GM12874 (cell line): ENCODE results near the gene CTDSPL2.

Experiments used
- TF ChIP-seq, protein P1 (sequence below): IDR thresholded peaks from 2 replicates; pipeline ENCODE4 v1.5.1; 2011; ENCODE audit warnings: low read depth, mild to moderate bottlenecking, control low read depth, low read length, moderate library complexity; ENCODE audit not compliant: insufficient read depth

CTDSPL2 gene

DNA sequence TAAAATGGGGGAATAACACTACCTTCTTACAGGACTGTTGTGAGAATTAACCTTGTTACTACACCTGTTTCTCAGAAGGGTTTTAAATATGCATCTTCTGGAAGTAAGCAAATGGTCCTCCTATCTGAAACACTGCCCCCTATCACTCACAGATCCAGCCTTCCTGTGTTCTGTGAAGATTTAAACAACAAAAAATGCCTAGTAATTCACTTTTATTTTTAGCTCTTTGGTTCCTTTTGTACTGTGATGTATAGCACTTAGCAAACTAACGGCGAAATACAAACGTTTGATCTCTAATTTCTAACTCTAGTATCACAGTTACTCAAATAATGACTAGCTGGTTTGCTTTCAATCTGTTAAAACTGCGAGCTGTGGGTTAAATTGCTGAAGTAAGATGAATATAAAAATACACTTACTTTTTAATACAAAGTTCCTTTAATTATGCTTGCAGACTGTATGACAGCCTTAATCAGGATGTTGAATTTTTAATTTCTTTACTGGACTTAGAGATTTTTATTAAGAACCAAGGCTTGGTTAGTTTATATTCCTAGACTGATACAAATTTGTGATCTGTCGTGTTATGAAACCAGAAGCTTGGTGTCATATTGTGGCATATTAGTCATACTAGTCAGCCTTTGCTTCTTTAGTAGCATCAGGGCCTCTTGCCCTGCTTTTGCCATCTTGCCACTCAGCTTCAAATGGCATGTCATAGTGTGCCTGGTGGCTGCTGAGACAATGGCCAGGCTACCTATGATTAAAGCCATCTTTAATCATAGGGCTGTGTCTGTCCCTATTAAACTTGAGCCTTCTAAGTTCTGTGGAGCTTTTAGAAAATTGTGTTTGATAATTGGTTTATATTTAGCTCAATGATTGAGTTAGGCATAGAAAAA is 118.7 kb downstream of the CTDSPL2 start:
- TF ChIP-seq, protein P1, sequence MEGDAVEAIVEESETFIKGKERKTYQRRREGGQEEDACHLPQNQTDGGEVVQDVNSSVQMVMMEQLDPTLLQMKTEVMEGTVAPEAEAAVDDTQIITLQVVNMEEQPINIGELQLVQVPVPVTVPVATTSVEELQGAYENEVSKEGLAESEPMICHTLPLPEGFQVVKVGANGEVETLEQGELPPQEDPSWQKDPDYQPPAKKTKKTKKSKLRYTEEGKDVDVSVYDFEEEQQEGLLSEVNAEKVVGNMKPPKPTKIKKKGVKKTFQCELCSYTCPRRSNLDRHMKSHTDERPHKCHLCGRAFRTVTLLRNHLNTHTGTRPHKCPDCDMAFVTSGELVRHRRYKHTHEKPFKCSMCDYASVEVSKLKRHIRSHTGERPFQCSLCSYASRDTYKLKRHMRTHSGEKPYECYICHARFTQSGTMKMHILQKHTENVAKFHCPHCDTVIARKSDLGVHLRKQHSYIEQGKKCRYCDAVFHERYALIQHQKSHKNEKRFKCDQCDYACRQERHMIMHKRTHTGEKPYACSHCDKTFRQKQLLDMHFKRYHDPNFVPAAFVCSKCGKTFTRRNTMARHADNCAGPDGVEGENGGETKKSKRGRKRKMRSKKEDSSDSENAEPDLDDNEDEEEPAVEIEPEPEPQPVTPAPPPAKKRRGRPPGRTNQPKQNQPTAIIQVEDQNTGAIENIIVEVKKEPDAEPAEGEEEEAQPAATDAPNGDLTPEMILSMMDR: peak; percentile 25; the same call in 1 of the 2 replicates

DNA sequence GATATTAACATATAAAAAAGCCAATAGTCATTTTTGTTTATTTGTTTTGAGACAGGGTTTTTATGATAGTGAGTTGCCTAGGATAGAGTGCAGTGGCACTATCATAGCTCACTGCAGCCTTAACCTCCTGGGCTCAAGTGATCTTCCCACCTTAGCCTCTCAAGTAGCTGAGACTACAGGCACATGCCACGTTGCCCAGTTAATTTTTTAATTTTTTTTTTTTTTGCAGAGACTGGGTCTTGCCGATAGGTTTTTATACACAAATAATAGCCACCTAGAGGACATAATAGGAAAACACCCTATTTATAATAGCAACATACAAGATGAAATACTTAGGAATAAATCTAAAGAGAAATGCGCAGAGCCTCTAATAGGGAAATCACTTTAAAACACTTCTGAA is 122.8 kb downstream of the CTDSPL2 start:
- TF ChIP-seq, protein P1: 0 out of 2 replicates have a peak, but pooled peaks have one; percentile 5

DNA sequence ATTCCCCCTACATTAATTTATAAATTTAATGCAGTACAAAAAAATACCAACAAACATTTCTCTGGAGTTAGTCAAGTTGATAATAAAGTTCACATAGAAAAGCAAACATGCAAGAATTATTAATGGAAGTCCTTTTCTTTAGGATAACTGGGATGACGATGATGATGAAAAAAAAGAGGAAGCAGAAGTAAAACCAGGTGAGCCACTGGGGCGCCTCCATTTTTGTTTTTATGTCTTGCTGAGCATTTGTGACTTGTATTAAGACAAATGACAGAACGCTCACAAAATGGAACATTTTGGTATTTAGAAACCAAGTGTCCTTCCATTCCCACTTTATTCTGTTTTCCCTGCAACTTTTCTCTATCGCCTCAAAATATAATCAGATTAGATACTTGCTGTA is 123.3 kb downstream of the CTDSPL2 start:
- TF ChIP-seq, protein P1: no peak

DNA sequence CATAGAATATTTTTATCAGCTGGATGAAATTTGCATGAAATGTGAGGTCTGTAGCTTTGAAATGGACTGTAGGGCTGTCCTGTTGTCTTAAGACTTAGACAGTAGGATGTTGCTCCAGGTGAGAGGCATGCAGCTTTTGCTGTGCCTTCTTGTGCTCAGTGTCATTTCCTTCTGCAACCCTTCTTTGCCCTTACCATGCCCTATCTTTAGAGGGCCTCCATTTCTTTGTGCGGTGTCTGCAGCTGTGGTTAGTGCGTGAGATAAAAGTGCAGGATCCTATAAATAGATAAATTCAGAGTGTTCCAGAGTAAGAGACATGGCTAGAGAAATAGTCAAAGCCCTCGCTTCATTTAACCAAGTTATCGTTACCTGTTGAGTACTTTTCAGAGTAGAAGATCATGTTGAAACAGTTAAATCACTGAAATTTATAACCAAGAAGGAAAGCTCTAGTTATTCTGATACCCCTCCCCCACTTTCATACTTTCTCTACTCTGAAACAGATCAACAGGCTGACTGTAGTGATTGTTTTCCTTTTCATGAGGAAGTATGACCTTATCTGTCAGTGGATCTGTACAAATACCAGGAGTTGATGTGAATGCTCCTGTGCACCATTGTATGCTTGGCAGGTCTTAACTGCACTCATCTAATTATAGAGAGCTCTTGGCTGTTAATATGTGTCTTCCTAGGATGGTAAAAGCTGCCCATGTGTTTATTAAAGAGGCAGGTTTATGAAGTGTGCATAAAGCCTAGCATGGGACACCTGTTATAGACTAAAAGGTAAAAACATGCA is 127.7 kb downstream of the CTDSPL2 start:
- TF ChIP-seq, protein P1: no peak

DNA sequence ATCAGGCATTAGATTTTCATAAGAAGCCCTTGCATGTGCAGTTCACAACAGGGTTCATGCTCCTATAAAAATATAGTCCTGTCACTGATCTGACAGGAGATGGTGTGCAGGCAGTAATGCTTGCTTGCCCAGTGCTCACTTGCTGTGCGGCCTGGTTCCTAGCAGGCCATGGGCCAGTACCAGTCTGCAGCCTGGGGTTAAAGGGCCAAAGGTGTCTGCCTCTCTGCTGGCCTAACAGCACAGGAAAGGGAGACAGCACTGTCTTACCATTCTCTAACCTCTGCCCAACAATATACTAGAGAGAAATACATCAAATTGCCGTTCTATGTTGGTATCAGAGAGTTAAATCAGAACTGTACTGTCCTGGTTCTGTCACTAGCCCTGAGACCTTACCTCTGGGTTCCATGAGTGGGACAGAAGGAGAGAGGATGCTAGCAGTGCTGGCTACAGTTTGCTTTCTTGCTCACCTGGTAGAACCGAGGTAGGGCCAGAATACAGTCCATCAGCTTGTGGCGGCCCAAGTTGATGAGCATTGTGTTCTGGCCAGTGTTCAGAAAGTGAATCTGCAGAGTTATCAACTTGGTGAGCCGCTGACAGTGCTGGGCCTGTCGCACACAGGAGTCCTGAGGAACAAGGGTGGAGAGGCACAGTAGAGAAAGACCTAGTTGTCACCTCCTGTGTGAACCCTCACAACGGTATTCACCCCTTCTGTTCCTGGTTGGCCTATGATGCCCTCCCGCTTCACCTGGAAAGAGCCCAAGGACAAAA is 138.1 kb downstream of the CTDSPL2 start:
- TF ChIP-seq, protein P1: no peak

DNA sequence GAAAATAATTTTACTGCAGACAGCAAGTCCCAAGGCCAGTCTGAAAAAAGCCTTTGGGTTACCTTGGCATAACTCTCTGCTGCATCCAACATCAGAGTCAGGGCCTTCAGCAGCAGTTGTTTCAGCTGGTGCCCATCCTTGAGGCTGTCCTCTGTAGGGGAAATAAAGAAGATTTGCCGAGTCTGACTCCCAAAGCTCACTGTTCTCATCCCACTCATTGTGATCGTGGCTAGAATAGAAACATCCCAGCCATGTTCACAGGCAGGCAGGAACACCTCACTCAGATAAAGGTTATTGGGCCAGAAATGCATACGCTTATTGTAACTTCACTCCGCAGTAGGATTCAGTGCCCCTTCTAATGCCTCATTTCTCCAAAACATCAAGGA is 138.7 kb downstream of the CTDSPL2 start:
- TF ChIP-seq, protein P1: no peak

DNA sequence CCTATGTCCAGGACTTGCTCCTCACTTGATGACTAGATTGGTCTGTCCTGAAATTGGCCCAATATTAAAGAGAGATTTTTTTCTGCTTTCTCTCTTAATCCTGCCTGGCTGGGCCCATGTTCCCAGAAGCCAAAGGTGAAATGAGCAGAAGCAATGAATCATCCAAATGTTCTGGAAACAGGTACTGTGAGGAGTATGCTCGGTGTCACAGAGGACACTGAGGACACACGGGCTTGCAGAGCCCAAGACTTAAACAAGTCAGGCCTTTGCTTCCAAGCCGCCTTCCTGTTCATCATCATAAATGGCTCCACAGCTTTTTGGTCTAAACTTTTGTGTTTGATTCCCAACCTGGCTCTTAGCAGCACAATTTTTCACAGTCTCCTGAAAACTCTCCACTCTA is 140.9 kb downstream of the CTDSPL2 start:
- TF ChIP-seq, protein P1: no peak
